Choroid plexus epithelial cell (primary cell): ENCODE data around the gene SEC14L5.

Experiments used
- DNase-seq: peaks from one replicate; pipeline ENCODE4 v3.0.0-alpha.2; 2010; ENCODE audit warnings: low read depth
- H3K4me3 ChIP-seq: 2 replicates; pipeline ENCODE4 v1.5.1; 2011; ENCODE audit warnings: low read depth, mild to moderate bottlenecking, control low read depth, low read length, moderate library complexity
- TF ChIP-seq, protein P1 (sequence below): conservative IDR thresholded peaks from 2 replicates; pipeline ENCODE4 v1.5.1; 2011; ENCODE audit warnings: low read depth, mild to moderate bottlenecking, control low read depth, inconsistent platforms, low read length, moderate library complexity

SEC14L5 gene

DNA sequence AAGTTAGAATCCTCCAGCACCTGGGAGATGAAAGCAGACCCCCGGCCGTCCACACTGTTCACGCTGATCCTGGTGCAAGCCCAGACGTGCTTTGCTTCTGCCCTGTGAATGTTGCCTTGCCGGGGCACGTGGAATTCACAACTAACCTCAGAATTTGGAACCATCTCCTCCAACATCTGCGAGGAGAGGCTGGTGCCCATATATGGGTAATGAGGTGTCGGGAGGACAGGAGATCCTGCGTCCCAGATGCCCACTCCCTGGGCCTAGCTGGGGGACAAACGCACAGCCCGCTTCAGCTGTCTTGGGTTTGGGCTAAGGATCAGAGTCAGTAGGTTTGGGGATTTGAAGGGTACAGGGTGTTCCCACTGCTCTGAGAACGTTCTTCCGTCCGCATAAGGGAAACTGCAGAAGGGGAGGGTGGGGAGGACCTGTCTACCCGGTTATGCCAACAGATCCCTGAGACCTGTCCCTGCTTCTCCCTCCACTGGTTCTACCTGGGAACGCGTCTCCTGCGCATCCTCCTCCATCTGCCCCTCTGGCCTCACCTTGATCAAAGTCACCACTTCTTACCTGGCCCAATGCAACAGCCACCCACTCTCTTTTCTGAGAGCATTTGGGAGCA, 35.3 kb upstream of the SEC14L5 start:
- no peak for DNase-seq
- TF ChIP-seq, protein P1, sequence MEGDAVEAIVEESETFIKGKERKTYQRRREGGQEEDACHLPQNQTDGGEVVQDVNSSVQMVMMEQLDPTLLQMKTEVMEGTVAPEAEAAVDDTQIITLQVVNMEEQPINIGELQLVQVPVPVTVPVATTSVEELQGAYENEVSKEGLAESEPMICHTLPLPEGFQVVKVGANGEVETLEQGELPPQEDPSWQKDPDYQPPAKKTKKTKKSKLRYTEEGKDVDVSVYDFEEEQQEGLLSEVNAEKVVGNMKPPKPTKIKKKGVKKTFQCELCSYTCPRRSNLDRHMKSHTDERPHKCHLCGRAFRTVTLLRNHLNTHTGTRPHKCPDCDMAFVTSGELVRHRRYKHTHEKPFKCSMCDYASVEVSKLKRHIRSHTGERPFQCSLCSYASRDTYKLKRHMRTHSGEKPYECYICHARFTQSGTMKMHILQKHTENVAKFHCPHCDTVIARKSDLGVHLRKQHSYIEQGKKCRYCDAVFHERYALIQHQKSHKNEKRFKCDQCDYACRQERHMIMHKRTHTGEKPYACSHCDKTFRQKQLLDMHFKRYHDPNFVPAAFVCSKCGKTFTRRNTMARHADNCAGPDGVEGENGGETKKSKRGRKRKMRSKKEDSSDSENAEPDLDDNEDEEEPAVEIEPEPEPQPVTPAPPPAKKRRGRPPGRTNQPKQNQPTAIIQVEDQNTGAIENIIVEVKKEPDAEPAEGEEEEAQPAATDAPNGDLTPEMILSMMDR = no peak
- no peak overlapping the region for H3K4me3 ChIP-seq

GRCh38 chr16:4923853-4924252, 34.3 kb upstream of the SEC14L5 start:
- H3K4me3 ChIP-seq = no peak overlapping the region
- TF ChIP-seq, protein P1 = no peak
- DNase-seq = no peak

- TF ChIP-seq, protein P1 = no peak
- DNase-seq = no peak
- no peak overlapping the region for H3K4me3 ChIP-seq
Observed at GRCh38 chr16:4924593-4925292, 33.4 kb upstream of the SEC14L5 start.

- H3K4me3 ChIP-seq = no peak overlapping the region
- no peak for DNase-seq
- TF ChIP-seq, protein P1 = no peak
Observed at GRCh38 chr16:4925293-4925607, 32.9 kb upstream of the SEC14L5 start.

- TF ChIP-seq, protein P1 = no peak
- no peak overlapping the region for H3K4me3 ChIP-seq
- no peak for DNase-seq
Observed at GRCh38 chr16:4925791-4926190, 32.3 kb upstream of the SEC14L5 start.

DNA sequence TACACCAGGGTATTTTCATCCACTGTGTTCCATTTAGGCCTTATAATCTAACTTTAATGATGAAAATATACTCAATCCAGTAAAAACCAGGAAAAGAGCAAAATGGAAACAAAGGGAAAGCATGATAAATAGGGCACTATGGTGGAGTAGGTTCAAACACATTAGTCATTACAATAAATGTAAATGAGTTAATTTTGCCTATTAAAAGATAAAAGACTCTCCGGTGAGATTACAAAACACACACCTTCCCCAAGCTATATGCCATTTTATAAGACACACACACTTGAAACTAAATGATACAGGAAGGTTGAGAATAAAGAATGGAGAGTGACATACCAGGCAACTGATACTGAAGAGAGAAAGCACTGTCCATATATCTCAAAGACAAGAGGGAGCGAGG, 31.2 kb upstream of the SEC14L5 start:
- DNase-seq = no peak
- TF ChIP-seq, protein P1 = no peak

DNA sequence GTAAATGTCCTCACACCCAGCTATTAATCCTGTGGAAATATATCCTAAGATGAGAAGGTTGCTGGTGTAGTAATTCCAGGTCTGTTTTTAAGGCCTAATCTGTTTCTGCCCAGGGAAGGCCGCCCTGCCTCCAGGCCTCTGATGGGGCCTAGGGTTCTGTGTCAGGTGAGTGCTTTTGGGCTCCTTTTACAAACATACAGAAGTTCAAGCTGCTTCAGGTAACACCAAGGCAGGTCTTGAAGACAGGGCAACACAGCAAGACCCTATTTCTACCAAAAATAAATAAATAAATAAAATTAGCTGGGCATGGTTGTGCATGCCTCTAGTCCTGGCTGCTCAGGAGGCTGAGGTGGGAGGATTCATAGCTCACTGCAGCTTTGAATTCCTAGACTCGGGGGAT, 30.5 kb upstream of the SEC14L5 start:
- no peak for DNase-seq
- TF ChIP-seq, protein P1 = no peak
- no peak overlapping the region for H3K4me3 ChIP-seq

More for the DNA sequence above, 31.2 kb upstream of the SEC14L5 start:
- H3K4me3 ChIP-seq = no peak overlapping the region
